Panc1 (cell line): Measurements from ENCODE around the gene TMEM131. TPM values are rescaled to one million over a fixed set of nuclear protein-coding genes. Genes with fewer than 3 reads are reported as not detected.

Source experiments
- ATAC-seq: fragments of 200-7000 bp; cut with Tn5 transposase; 2 replicates; pipeline ENCODE4 v1.9.1; 2020; ENCODE audit warnings: mild to moderate bottlenecking, moderate library complexity
- BruUV-seq: library from RNA; stranded (reverse); fragments of 400-500 nt; replicated peaks from 2 replicates; lab custom pipeline; 2021; lab: Mats Ljungman, UMichigan
- CTCF ChIA-PET: fragments of 300-600 bp; sonication (Branson Sonifier 250); formaldehyde crosslinking; loops from one replicate; lab custom pipeline; 2022; ENCODE audit warnings: antibody characterized with exemption; lab: Charles Lee
- POLR2A ChIA-PET: fragments of 300-600 bp; sonication (Branson Sonifier 250); formaldehyde crosslinking; loops from one replicate; lab custom pipeline; 2022; ENCODE audit warnings: antibody characterized with exemption; lab: Charles Lee
- DNase-seq: peaks from one replicate; pipeline ENCODE4 v3.0.0-alpha.2; 2010; ENCODE audit warnings: low read depth, low spot score
- H3K27ac ChIP-seq: 2 replicates; pipeline ENCODE4 v1.5.1; 2011; ENCODE audit warnings: mild to moderate bottlenecking, low read length, inconsistent platforms
- H3K27me3 ChIP-seq: fragments of 200-500 bp; sonication (Bioruptor generic); 2 replicates; pipeline ENCODE4 v1.6.0; 2014; ENCODE audit warnings: low read length, inconsistent platforms; ENCODE audit not compliant: control insufficient read depth, insufficient read depth
- H3K36me3 ChIP-seq: fragments of 200-500 bp; sonication (Bioruptor generic); 2 replicates; pipeline ENCODE4 v1.5.1; 2014; ENCODE audit warnings: inconsistent platforms, mild to moderate bottlenecking, low read length, moderate library complexity; ENCODE audit not compliant: control insufficient read depth, insufficient read depth
- H3K4me1 ChIP-seq: 2 replicates; pipeline ENCODE4 v1.5.1; 2011; ENCODE audit warnings: inconsistent platforms, mild to moderate bottlenecking, low read length, moderate library complexity; ENCODE audit not compliant: control insufficient read depth, insufficient read depth
- H3K4me3 ChIP-seq, 2 experiments: 2 replicates each; pipeline ENCODE4 v1.5.1; 2011 to 2012; ENCODE audit warnings: low read depth in 2 of 2, low read length in 2 of 2, mild to moderate bottlenecking in 2 of 2, inconsistent platforms in 1 of 2, moderate library complexity in 1 of 2
- H3K9me3 ChIP-seq: fragments of 200-500 bp; sonication (Bioruptor generic); 2 replicates; pipeline ENCODE4 v1.5.1; 2014; ENCODE audit warnings: low read depth, mild to moderate bottlenecking, inconsistent platforms, low read length, moderate library complexity; ENCODE audit not compliant: control insufficient read depth, insufficient read depth
- POLR2AphosphoS5 ChIP-seq: IDR thresholded peaks from 2 replicates; pipeline ENCODE4 v1.6.1; 2012; ENCODE audit warnings: mild to moderate bottlenecking, low read depth, low read length, moderate library complexity
- SIN3A ChIP-seq: IDR thresholded peaks from 2 replicates; pipeline ENCODE4 v1.6.1; 2012; ENCODE audit warnings: low read depth, mild to moderate bottlenecking, low read length, moderate library complexity, borderline replicate concordance; ENCODE audit not compliant: insufficient read depth
- TCF7L2 ChIP-seq: IDR thresholded peaks from 2 replicates; pipeline ENCODE4 v1.6.1; 2011; ENCODE audit warnings: mild to moderate bottlenecking, low read depth, low read length, inconsistent platforms
- in situ Hi-C: cut with HindIII; loops from 2 replicates; pipeline ENCODE4 v1.10.0; 2016; ENCODE audit warnings: low sequenced_read_pairs, low pct_unique_long_range_greater_than_20kb
- intact Hi-C: fragments of 100-400 bp; cut with micrococcal nuclease; formaldehyde crosslinking; loops from one replicate; pipeline ENCODE4 v1.10.0; 2022; ENCODE audit not compliant: unreplicated experiment
- total RNA-seq: library from RNA; stranded (reverse); gene quantifications from one replicate; pipeline ENCODE4 v1.2.1, GENCODE V29; 2021; ENCODE audit not compliant: unreplicated experiment
- TF ChIP-seq, protein P1 (sequence below): fragments of 450-650 bp; IDR thresholded peaks from 2 replicates; pipeline ENCODE4 v1.5.1; 2017; ENCODE audit warnings: mild to moderate bottlenecking
- TF ChIP-seq, protein P2 (sequence below), 2 experiments: IDR thresholded peaks; 2 replicates each; pipeline ENCODE4 v1.6.1; 2011 to 2012; ENCODE audit warnings: low read depth in 2 of 2, control low read depth in 1 of 2, low read length in 1 of 2, mild to moderate bottlenecking in 1 of 2, moderate library complexity in 1 of 2; ENCODE audit not compliant: insufficient read depth in 1 of 2

TMEM131 gene
- total RNA-seq, 1 experiment from 2014 or later: 43.4 TPM

DNA sequence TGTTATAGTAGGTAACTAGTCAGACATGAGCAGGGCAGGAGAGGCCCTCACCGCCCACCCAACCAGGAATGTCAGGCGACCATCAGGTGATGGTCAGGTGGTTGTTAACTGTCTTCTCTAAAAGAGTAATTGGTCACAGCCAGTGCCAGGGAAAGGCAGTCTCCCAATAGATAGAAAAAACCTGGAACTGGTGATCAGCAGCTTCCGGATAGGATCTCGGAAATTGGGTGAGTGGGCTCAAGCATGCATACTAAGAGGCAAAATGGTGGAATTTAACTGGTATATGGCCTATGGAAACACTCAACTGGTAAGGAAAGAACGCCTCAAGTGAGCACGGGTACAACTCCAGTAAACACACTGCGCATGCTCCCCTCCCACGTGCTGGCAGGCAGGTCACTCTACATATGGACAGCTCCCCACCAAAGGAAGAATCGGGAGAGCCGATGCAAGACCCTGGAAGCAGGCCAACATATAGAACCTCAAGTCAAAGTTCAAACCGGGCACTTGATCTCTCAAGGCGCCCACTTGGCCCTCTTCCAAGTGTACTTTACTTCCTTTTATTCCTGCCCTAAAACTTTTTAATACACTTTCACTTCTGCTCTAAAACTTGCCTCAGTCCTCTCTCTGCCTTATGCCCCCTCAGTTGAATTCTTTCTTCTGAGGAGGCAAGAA, 43.5 kb upstream of the TMEM131 start:
- no peaks in the 10 kb centered on the region for H3K27me3 ChIP-seq
- no peaks in the 10 kb centered on the region for H3K36me3 ChIP-seq
- H3K27ac ChIP-seq: no peak overlapping the region
- intact Hi-C loops: no loop called here
- no peak for DNase-seq
- no peak for TF ChIP-seq SIN3A
- TF ChIP-seq, protein P1, sequence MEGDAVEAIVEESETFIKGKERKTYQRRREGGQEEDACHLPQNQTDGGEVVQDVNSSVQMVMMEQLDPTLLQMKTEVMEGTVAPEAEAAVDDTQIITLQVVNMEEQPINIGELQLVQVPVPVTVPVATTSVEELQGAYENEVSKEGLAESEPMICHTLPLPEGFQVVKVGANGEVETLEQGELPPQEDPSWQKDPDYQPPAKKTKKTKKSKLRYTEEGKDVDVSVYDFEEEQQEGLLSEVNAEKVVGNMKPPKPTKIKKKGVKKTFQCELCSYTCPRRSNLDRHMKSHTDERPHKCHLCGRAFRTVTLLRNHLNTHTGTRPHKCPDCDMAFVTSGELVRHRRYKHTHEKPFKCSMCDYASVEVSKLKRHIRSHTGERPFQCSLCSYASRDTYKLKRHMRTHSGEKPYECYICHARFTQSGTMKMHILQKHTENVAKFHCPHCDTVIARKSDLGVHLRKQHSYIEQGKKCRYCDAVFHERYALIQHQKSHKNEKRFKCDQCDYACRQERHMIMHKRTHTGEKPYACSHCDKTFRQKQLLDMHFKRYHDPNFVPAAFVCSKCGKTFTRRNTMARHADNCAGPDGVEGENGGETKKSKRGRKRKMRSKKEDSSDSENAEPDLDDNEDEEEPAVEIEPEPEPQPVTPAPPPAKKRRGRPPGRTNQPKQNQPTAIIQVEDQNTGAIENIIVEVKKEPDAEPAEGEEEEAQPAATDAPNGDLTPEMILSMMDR: no peak
- TF ChIP-seq, protein P2, sequence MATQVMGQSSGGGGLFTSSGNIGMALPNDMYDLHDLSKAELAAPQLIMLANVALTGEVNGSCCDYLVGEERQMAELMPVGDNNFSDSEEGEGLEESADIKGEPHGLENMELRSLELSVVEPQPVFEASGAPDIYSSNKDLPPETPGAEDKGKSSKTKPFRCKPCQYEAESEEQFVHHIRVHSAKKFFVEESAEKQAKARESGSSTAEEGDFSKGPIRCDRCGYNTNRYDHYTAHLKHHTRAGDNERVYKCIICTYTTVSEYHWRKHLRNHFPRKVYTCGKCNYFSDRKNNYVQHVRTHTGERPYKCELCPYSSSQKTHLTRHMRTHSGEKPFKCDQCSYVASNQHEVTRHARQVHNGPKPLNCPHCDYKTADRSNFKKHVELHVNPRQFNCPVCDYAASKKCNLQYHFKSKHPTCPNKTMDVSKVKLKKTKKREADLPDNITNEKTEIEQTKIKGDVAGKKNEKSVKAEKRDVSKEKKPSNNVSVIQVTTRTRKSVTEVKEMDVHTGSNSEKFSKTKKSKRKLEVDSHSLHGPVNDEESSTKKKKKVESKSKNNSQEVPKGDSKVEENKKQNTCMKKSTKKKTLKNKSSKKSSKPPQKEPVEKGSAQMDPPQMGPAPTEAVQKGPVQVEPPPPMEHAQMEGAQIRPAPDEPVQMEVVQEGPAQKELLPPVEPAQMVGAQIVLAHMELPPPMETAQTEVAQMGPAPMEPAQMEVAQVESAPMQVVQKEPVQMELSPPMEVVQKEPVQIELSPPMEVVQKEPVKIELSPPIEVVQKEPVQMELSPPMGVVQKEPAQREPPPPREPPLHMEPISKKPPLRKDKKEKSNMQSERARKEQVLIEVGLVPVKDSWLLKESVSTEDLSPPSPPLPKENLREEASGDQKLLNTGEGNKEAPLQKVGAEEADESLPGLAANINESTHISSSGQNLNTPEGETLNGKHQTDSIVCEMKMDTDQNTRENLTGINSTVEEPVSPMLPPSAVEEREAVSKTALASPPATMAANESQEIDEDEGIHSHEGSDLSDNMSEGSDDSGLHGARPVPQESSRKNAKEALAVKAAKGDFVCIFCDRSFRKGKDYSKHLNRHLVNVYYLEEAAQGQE (IDR thresholded peaks at IDR 0.05; ENCODE audit: insufficient read depth in 1 of 2, low read depth in 2 of 2, low read length in 1 of 2): no peak
- no peak for TF ChIP-seq POLR2AphosphoS5
- TF ChIP-seq TCF7L2: no peak
- H3K4me3 ChIP-seq: no peak overlapping the region
- in situ Hi-C loops: no loop called here
- no peaks in the 10 kb centered on the region for H3K4me1 ChIP-seq
- H3K9me3 ChIP-seq: no peaks in the 10 kb centered on the region
- BruUV-seq: no TSS peak
- POLR2A ChIA-PET: no interaction called here
- CTCF ChIA-PET: no interaction called here
- ATAC-seq: no peak

DNA sequence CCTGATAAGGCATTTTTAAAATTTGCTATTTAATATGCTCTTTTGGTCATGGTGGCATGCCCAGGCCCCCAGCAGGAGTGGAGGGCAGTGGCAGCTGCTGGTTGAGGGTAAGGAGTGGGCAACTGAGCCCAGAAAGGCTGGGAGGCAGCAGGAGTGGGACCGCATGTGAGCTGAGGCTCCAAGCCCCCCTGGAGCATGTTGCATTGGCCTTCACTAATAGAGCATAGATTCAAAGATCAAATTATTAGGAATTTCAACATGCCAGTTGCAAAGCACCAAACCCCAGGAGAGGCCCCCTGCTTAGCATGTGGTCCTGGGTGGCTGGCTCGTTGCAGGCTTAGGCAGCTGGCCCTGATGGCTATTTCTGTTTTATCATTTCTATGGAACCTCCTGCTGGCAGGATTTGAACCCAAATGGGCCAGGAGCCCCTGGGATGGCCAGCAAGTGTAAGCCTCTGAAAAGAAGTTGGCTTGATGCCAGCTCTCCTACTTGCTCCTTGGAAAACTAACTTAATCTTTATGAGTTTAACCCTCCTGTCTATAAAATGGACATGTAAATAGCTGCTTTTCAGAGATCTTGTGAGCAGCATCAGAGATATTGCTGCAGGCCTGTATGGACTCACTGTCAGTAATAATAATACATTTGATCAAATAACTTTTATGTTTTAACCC, 42.1 kb upstream of the TMEM131 start:
- TF ChIP-seq TCF7L2 (no peak), POLR2AphosphoS5 (no peak), SIN3A (no peak)
- TF ChIP-seq, protein P2 (IDR thresholded peaks at IDR 0.05; ENCODE audit: insufficient read depth in 1 of 2, low read depth in 2 of 2, low read length in 1 of 2): no peak
- TF ChIP-seq, protein P1: no peak
- in situ Hi-C loops (no loop called here), intact Hi-C loops (no loop called here)
- no TSS peak for BruUV-seq
- no peaks in the 10 kb centered on the region for H3K9me3 ChIP-seq
- H3K36me3 ChIP-seq: no peaks in the 10 kb centered on the region
- no peak overlapping the region for H3K4me3 ChIP-seq
- H3K27ac ChIP-seq: no peak overlapping the region
- no peaks in the 10 kb centered on the region for H3K27me3 ChIP-seq
- no peaks in the 10 kb centered on the region for H3K4me1 ChIP-seq
- ATAC-seq (no peak), DNase-seq (no peak)
- ChIA-PET POLR2A (no interaction called here), CTCF (interaction anchor here (0.8 kb wide), 1 partner anchor 340 kb away, joined by 4 read pairs; no protein-coding TSS in a partner anchor)
